Measurements from ENCODE around the gene PCBD2.
"Not testable (repeated sequence)": the region's sequence is repeated elsewhere in the genome, so short reads cannot be mapped to it uniquely, and the experiment has no call there.

PCBD2 gene

GRCh38 chr5:134910752-134911151, 5.8 kb downstream of the PCBD2 start:
- not testable (repeated sequence) for DNase-seq

- DNase-seq, result no peak
These were observed 6.6 kb downstream of the PCBD2 start for GRCh38 chr5:134911285-134912206.

- DNase-seq, result no peak
These were observed 8.3 kb downstream of the PCBD2 start for GRCh38 chr5:134913254-134913653.

- DNase-seq, result no peak
These were observed 8.9 kb downstream of the PCBD2 start for GRCh38 chr5:134913795-134914194.

GRCh38 chr5:134917070-134917815, 12.3 kb downstream of the PCBD2 start:
- DNase-seq, result no peak

GRCh38 chr5:134918861-134919260, 13.9 kb downstream of the PCBD2 start:
- peak; percentile 8 for DNase-seq

- DNase-seq, result no peak
These were observed 16.1 kb downstream of the PCBD2 start for GRCh38 chr5:134920848-134921575.

- no peak for DNase-seq
These were observed 27.6 kb downstream of the PCBD2 start for GRCh38 chr5:134932508-134932907.

DNA sequence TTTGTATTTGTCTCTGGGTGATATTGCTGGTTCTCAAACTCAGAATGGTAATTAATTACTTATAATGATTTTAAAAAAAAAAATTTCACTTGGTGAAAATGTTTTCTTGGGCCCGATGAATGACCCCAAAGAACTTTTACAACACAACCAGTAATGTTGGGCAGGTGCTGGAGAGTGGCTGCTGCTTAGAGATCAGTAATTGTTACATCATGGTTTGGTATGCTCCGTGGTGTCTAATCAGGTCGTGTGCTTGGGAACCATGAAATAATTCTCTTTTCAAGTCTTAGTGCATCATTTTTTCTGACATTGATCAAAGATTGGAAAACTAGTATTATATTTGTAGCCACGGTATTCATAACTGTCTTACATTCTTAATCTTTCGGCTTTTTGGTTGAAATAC, 29.3 kb downstream of the PCBD2 start:
- no peak for DNase-seq

DNA sequence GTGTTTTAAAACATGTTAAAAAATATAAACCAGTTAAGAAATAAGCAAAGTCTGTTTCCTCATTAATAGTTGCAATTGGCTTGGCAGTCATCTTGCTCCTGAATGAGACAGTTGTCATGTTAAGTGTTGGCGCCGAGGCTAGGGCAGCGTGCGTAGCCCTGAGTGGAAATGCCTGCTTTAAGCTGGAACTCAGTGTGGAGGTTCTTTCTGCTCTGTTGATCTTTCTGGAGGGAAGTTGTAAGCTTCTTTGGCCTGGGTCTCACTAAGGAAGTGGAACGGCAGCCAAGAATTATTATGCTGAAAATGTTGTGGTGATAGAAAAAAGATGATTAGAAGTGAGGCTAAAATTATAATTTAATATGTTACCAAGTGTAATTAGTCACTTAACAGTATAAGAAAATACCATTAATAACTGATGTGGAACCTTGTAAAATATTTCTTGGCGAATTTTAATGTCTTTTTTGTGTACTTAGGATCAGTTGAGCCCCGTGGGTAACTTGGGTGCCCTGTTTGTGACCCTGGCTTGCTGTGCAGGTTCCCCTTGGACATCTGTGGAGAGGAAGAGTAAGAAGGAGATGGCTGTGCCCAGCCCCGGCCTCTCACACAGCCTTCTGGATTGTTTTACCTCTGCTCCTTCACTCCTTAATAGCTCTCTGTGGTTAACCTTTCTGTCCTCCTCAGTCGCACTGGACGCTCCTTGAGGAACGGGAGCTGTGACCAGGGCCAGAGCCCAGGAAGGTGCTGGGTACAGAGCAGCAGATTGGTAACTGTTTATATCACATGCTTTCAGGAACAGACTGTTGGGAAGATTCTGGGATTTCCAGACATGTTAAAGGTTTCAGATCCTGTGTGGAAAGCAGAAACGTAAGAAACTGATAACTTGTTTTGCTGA, 31.0 kb downstream of the PCBD2 start:
- no peak for DNase-seq

DNA sequence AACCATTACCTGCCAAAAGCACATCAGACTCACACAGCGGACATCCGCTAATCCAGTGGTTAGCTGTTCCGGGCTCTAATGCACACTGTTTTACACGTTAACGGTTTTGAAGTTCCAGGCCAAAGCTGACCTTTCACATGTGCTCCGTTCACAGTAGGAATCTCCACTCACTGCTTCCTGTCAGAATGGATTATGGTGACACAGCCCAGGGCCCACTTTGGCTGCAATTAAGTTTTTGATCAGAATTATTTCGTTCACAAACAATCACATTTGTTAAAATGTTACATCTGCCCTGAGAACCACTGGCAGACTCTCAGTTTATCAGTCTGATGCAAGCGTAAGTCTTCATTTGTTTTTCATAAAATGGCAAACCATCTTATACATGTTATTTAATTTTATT, 32.6 kb downstream of the PCBD2 start:
- no peak for DNase-seq

DNA sequence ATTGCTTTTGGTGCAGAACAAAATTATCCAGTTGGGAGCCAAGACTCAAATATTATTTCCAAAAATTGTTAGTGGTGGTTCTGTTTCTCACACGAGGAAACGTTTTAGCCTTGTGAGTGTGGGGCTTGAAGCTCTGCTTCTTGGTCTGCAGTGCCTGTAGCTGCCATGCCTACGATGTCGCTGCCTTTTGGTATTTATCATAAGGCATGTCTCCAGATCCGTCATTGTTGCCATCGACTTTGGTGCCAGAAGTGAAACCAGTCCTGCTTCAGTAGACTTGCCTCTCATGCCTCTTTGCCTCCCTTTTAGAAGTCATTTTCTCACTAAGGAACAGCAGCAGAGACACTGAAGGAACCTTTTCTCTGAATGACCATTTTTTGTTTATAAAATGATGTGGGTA, 33.1 kb downstream of the PCBD2 start:
- no peak for DNase-seq

DNA sequence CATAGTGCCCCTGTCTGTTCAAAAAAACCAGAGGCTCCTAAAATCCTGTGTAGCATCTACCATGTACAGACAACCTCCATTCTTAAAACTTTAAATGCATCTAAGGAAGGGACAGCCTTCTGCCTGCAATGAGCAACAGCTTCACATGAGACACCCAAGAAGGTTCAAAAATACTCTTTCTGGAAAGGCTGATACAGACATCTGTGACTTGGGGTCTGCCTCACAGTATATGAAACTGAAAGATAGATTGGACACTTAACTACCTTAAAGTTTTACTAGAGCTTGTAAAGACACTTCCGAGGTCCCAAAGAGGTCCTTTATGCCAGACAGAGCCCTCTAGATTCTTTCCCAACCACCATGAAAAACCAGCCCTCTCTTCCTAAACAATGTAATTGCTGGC, 34.6 kb downstream of the PCBD2 start:
- no peak for DNase-seq

- no peak for DNase-seq
These were observed 38.6 kb downstream of the PCBD2 start for GRCh38 chr5:134943547-134943946.

GRCh38 chr5:134944630-134945029, 39.7 kb downstream of the PCBD2 start:
- no peak for DNase-seq

DNA sequence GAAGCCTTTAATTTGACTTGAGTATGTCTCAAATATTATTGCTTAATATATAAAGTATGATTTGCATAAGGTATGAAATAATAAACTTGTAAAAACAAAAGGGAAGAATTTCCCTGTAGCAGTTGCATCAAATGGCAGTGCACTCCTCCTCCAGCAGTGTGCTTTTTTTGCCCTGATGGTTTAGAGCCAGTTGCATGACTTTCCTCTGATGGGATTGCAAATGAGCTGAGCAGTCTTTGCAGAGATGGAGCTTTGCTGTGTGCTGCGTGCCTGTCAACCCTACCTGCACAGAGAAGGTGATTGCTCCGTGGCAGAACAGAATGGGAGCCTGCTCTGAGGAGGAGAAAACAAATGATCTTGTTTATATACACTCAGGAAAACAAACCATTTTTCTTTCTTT, 40.1 kb downstream of the PCBD2 start:
- DNase-seq, result no peak

GRCh38 chr5:134948911-134949310, 44.0 kb downstream of the PCBD2 start:
- DNase-seq, result no peak

DNA sequence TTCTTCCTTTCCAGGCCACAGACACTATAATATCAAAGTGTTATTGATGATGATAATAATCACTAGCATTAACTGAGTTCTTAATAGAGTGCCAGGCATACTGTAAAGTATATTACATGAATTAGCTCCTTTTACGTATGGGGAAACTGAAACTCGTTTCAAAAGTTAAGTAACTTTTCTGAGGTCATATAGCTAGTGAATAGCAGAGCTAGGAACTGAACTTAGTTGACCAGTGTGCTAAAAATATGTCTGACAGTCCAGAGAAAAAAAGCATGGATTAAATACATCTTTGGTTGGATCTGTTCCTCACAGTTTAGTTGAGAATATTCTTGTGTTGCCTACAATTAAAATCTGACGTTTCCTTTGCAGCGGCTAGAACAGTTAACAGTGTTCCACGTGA, 44.4 kb downstream of the PCBD2 start:
- DNase-seq, result no peak

GRCh38 chr5:134957920-134958608, 53.1 kb downstream of the PCBD2 start:
- DNase-seq, result no peak

- no peak for DNase-seq
These were observed 53.8 kb downstream of the PCBD2 start for GRCh38 chr5:134958755-134959154.

- DNase-seq, result no peak
These were observed 58.2 kb downstream of the PCBD2 start for GRCh38 chr5:134963098-134963497.

All from NCI-H526 treated with DMSO at 0.1 percent for 48 hours (cell line).